ENCODE measurements around the gene ELP6. TPM values are rescaled to one million over a fixed set of nuclear protein-coding genes. Genes with fewer than 3 reads are reported as not detected.
"Not testable (repeated sequence)": the region's sequence is repeated elsewhere in the genome, so short reads cannot be mapped to it uniquely, and the experiment has no call there.

Gene ELP6
- total and polyA plus RNA-seq, 8 donors: 7.4 to 25.6 (median 11.2) TPM

DNA sequence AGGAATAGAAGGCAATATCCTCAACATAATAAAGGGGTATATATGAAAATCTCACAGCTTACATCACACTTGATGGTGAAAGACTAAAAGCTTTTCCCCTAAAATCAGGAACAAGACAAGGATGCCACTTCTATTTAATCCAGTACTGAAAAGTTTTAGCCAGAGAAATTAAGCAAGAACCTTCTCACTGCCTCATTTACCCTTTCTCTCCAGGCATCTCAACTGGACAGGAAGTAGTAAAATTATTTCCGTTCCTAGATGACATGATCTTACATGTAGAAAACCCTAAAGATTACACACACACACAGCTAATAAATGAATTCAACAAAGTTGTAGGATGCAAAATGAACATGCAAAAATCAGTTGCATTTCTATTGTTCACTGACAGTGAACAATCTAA, 48.9 kb downstream of the ELP6 start:
- no peaks in the 10 kb centered on the region for H3K36me3 ChIP-seq
- TF ChIP-seq CTCF (IDR thresholded peaks at IDR 0.05): no peak
- H3K27ac ChIP-seq: no peak overlapping the region
- no peaks in the 10 kb centered on the region for H3K27me3 ChIP-seq
- no peaks in the 10 kb centered on the region for H3K9me3 ChIP-seq
- 79 to 92% methylated on average over 1 of the region's 1 CpG for WGBS, 2 donors
- intact Hi-C loops (cut with DNase I): no loop called here
- H3K4me3 ChIP-seq: no peak overlapping the region
- H3K4me1 ChIP-seq: no peaks in the 10 kb centered on the region
- FAIRE-seq (no peak), DNase-seq (no peak), ATAC-seq (no peak)

GRCh38 chr3:47459534-47460085, 53.9 kb downstream of the ELP6 start:
- H3K27ac ChIP-seq; H3K36me3 ChIP-seq; FAIRE-seq; intact Hi-C loops (cut with DNase I); H3K9me3 ChIP-seq; ATAC-seq; H3K4me1 ChIP-seq; H3K4me3 ChIP-seq; H3K27me3 ChIP-seq: not testable (repeated sequence)
- peak in 1 of 6 donors; percentile 0 for DNase-seq
- WGBS, 2 donors: 90 to 92% methylated on average over 9 of the region's 9 CpGs

- intact Hi-C loops (cut with DNase I): no loop called here
- Histone ChIP-seq H3K36me3 (no peaks in the 10 kb centered on the region), H3K27ac (no peak overlapping the region), H3K9me3 (no peaks in the 10 kb centered on the region), H3K4me3 (no peak overlapping the region), H3K4me1 (peaks cover 0 to 4% (median 0%) of the 10 kb centered on the region in 3 donors), H3K27me3 (no peaks in the 10 kb centered on the region)
- no peak for TF ChIP-seq CTCF (IDR thresholded peaks at IDR 0.05)
- DNase-seq (peak in 1 of 6 donors; percentile 0), ATAC-seq (no peak), FAIRE-seq (no peak)
Observed at GRCh38 chr3:47456984-47457383, 56.5 kb downstream of the ELP6 start.

DNA sequence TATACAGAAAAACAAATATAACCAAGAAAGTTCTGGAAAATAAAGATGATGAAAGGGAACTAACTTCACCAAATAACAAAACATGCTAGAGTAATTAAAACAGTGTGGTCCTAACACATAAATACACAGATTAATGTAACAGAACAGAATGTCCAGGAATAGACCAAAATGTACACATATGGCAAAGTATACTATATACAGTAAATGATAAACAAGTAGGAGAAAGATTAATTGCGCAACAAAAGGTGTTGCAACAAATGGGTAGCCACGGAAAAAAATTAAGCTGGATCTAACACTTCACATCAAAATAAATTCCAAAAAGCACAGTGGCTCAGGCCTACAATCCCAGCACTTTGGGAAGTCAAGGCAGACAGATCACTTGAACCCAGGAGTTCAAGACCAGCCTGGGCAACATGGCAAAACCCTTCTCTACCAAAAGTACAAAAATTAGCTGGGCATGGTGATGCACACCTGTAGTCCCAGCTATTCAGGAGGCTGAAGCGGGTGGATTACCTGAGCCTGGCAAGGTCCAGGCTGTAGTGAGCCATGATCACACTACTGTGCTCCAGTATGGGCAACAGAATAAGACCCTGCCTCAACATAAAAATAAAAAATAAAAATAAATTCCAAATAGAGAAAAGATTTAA, 57.6 kb downstream of the ELP6 start:
- FAIRE-seq (no peak), ATAC-seq (no peak), DNase-seq (peak in 1 of 6 donors; percentile 4)
- no peak for TF ChIP-seq CTCF (IDR thresholded peaks at IDR 0.05)
- no peaks in the 10 kb centered on the region for H3K27me3 ChIP-seq
- 67 to 73% methylated on average over 3 of the region's 3 CpGs for WGBS, 2 donors
- H3K36me3 ChIP-seq: no peaks in the 10 kb centered on the region
- intact Hi-C loops (cut with DNase I): no loop called here
- peaks cover 0 to 4% (median 0%) of the 10 kb centered on the region in 3 donors for H3K4me1 ChIP-seq
- H3K4me3 ChIP-seq: no peak overlapping the region
- no peak overlapping the region for H3K27ac ChIP-seq
- no peaks in the 10 kb centered on the region for H3K9me3 ChIP-seq

GRCh38 chr3:47452453-47453215, 60.9 kb downstream of the ELP6 start:
- FAIRE-seq: no peak
- WGBS, 2 donors: 91 to 96% methylated on average over 4 of the region's 4 CpGs

More at GRCh38 chr3:47452453-47453215, 60.9 kb downstream of the ELP6 start:
- no peaks in the 10 kb centered on the region for H3K9me3 ChIP-seq
- DNase-seq (peak in 1 of 6 donors; percentile 3), ATAC-seq (no peak)
- H3K36me3 ChIP-seq: no peaks in the 10 kb centered on the region
- peaks cover 0 to 4% (median 0%) of the 10 kb centered on the region in 3 donors for H3K4me1 ChIP-seq
- no peak overlapping the region for H3K4me3 ChIP-seq
- intact Hi-C loops (cut with DNase I): no loop called here
- no peaks in the 10 kb centered on the region for H3K27me3 ChIP-seq
- TF ChIP-seq CTCF (IDR thresholded peaks at IDR 0.05): no peak
- H3K27ac ChIP-seq: no peak overlapping the region

Other genes with a start within 250 kb of the ELP6 start
- 1 to 10 TPM; 3.7 to 7.9 (median 5.8) TPM for gene KIF9, start 230.9 kb downstream of the ELP6 start, total RNA-seq
- 10 to 100 TPM in 1 of 2 donors, 1 to 10 TPM in 1; 6.4 to 17.0 TPM for gene KIF9, start 230.9 kb downstream of the ELP6 start, polyA plus RNA-seq
- 10 to 100 TPM in 3 of 6 donors, 1 to 10 TPM in 3; 7.0 to 14.5 (median 9.2) TPM for gene KLHL18, start 230.8 kb downstream of the ELP6 start, total RNA-seq
- 10 to 100 TPM in 1 of 2 donors, 1 to 10 TPM in 1; 6.1 to 10.3 TPM for gene KLHL18, start 230.8 kb downstream of the ELP6 start, polyA plus RNA-seq
- 10 to 100 TPM; 14.2 to 28.4 (median 20.9) TPM for gene PTPN23, start 132.7 kb downstream of the ELP6 start, total RNA-seq
- gene PTPN23, start 132.7 kb downstream of the ELP6 start, polyA plus RNA-seq: 10 to 100 TPM; 20.2 to 40.8 TPM
- 10 to 100 TPM; 29.0 to 47.9 (median 36.3) TPM for gene SCAP, start 37.8 kb downstream of the ELP6 start, total RNA-seq
- gene SCAP, start 37.8 kb downstream of the ELP6 start, polyA plus RNA-seq: 10 to 100 TPM; 48.8 to 59.5 TPM
- gene CSPG5, start 65.2 kb upstream of the ELP6 start, total RNA-seq: under 1 TPM; 0.08 to 0.28 (median 0.17) TPM
- gene CSPG5, start 65.2 kb upstream of the ELP6 start, polyA plus RNA-seq: under 1 TPM; 0.15 to 0.40 TPM

All from pancreas (tissue), 10 donors.